Peyer's patch (tissue), 4 donors: ENCODE measurements around the gene BMPR2.

Experiments used
- CTCF ChIP-seq, 6 experiments: fragments of 450-650 bp in 4 of 6; fragments of 200-600 bp in 2 of 6; sonication (generic) in 1 of 6; IDR thresholded peaks; one replicate each; pipeline ENCODE4 v1.5.1; 2017 to 2019; ENCODE audit warnings: antibody characterized with exemption in 6 of 6, mild to moderate bottlenecking in 3 of 6, moderate library complexity in 1 of 6
- POLR2A ChIP-seq, 2 donors: fragments of 450-650 bp; IDR thresholded peaks; one replicate each; pipeline ENCODE4 v1.5.1; 2017; ENCODE audit warnings: antibody characterized with exemption in 2 of 2, mild to moderate bottlenecking in 2 of 2, moderate library complexity in 2 of 2

- TF ChIP-seq CTCF (IDR thresholded peaks at IDR 0.05): no peak
- no peak for TF ChIP-seq POLR2A (IDR thresholded peaks at IDR 0.05)
Measured at GRCh38 chr2:202436626-202437025, 60.5 kb downstream of the BMPR2 start.
